HCT116 (cell line): Measurements from ENCODE around the gene BRSK1. TPM values are rescaled to one million over a fixed set of nuclear protein-coding genes. Genes with fewer than 3 reads are reported as not detected.
A peak's percentile ranks its signal among the peaks of the same experiment; 100 is the strongest.

ENCODE experiments used
- ATAC-seq: fragments of 200-7000 bp; cut with Tn5 transposase; 2 replicates; pipeline ENCODE4 v1.9.1; 2020; ENCODE audit warnings: mild to moderate bottlenecking, moderate library complexity
- BruUV-seq: library from RNA; stranded (reverse); fragments of 400-500 nt; replicated peaks from 2 replicates; lab custom pipeline; 2021; lab: Mats Ljungman, UMichigan
- CTCF ChIA-PET: fragments of 300-600 bp; sonication (Branson Sonifier 250); formaldehyde crosslinking; loops from one replicate; lab custom pipeline; 2021; ENCODE audit warnings: antibody characterized with exemption; lab: Charles Lee
- POLR2A ChIA-PET: fragments of 300-600, 350-600 bp; sonication (Branson Sonifier 250); formaldehyde crosslinking; loops from one replicate; lab custom pipeline; 2021; ENCODE audit warnings: antibody characterized with exemption; lab: Charles Lee
- RAD21 ChIA-PET, 2 experiments: fragments of 300-600 bp; sonication (Branson Sonifier 250); formaldehyde crosslinking; loops; one replicate each; lab custom pipeline; 2023; ENCODE audit warnings: low total read pairs in 2 of 2; ENCODE audit not compliant: uncharacterized antibody in 2 of 2, unreplicated experiment in 2 of 2, low non-redundant PET in 1 of 2; lab: Charles Lee
- DNase-seq: peaks from one replicate; pipeline ENCODE4 v3.0.0-alpha.2; 2010; ENCODE audit warnings: low read depth, low spot score
- H2AFZ ChIP-seq: fragments of 200-600 bp; shearing (Covaris generic), sonication (generic); 2 replicates; pipeline ENCODE4 v1.6.1; 2017; ENCODE audit warnings: low read depth, mixed run types, mixed read lengths, antibody characterized with exemption, low read length; ENCODE audit not compliant: poor library complexity, severe bottlenecking
- H3K27ac ChIP-seq: 2 replicates; pipeline ENCODE4 v1.5.1; 2012; ENCODE audit warnings: low read depth, low read length
- H3K27me3 ChIP-seq: fragments of 200-600 bp; sonication (generic); 2 replicates; pipeline ENCODE4 v1.6.1; 2016; ENCODE audit warnings: mixed run types, low read length, mixed read lengths; ENCODE audit not compliant: insufficient read depth
- H3K36me3 ChIP-seq, 2 experiments: fragments of 200-500 bp in 1 of 2; fragments of 200-600 bp in 1 of 2; sonication (Bioruptor generic) in 1 of 2; sonication (generic) in 1 of 2; 2 replicates each; pipeline versions ENCODE4 v1.5.1 to v1.6.1; 2014 to 2016; ENCODE audit warnings: low read length in 2 of 2, inconsistent platforms in 1 of 2, mixed read lengths in 1 of 2, mixed run types in 1 of 2; ENCODE audit not compliant: insufficient read depth in 2 of 2, control insufficient read depth in 1 of 2
- H3K4me1 ChIP-seq, 2 experiments: fragments of 200-600 bp in 1 of 2; sonication (generic) in 1 of 2; 2 replicates each; pipeline versions ENCODE4 v1.5.1 to v1.6.1; 2012 to 2017; ENCODE audit warnings: low read length in 2 of 2, inconsistent platforms in 1 of 2, mild to moderate bottlenecking in 1 of 2, mixed read lengths in 1 of 2, mixed run types in 1 of 2, moderate library complexity in 1 of 2; ENCODE audit not compliant: insufficient read depth in 2 of 2, control insufficient read depth in 1 of 2
- H3K4me2 ChIP-seq: fragments of 200-600 bp; sonication (generic); 2 replicates; pipeline ENCODE4 v1.6.1; 2017; ENCODE audit warnings: mixed run types, low read length, mixed read lengths
- H3K4me3 ChIP-seq, 2 experiments: fragments of 200-600 bp in 1 of 2; sonication (generic) in 1 of 2; replicated peaks in 1 of 2; 2 replicates each; pipeline ENCODE4 v1.5.1; 2011 to 2016; ENCODE audit warnings: low read length in 2 of 2, control low read depth in 1 of 2, low read depth in 1 of 2, mild to moderate bottlenecking in 1 of 2, mixed read lengths in 1 of 2, mixed run types in 1 of 2
- H3K79me2 ChIP-seq: fragments of 200-600 bp; sonication (generic); 2 replicates; pipeline ENCODE4 v1.6.1; 2017; ENCODE audit warnings: mild to moderate bottlenecking, mixed run types, low read length, moderate library complexity, mixed read lengths; ENCODE audit not compliant: insufficient read depth
- H3K9ac ChIP-seq: fragments of 200-600 bp; sonication (generic); 2 replicates; pipeline ENCODE4 v1.6.1; 2016; ENCODE audit warnings: low read length, mixed read lengths
- H3K9me2 ChIP-seq: fragments of 200-600 bp; sonication (generic), shearing (Covaris generic); 2 replicates; pipeline ENCODE4 v1.6.1; 2017; ENCODE audit warnings: mixed run types, mild to moderate bottlenecking, moderate library complexity; ENCODE audit not compliant: insufficient read depth
- H3K9me3 ChIP-seq, 2 experiments: fragments of 200-500 bp in 1 of 2; fragments of 200-600 bp in 1 of 2; sonication (Bioruptor generic) in 1 of 2; sonication (generic) in 1 of 2; 2 replicates each; pipeline ENCODE4 v1.6.1; 2014 to 2017; ENCODE audit warnings: low read length in 2 of 2, mixed read lengths in 2 of 2, inconsistent platforms in 1 of 2, low read depth in 1 of 2, mild to moderate bottlenecking in 1 of 2, mixed run types in 1 of 2, moderate library complexity in 1 of 2; ENCODE audit not compliant: control insufficient read depth in 1 of 2, insufficient read depth in 1 of 2
- H4K20me1 ChIP-seq: fragments of 200-600 bp; sonication (generic), shearing (Covaris generic); 2 replicates; pipeline ENCODE4 v1.6.1; 2017; ENCODE audit warnings: mixed run types, mild to moderate bottlenecking, moderate library complexity; ENCODE audit not compliant: insufficient read depth
- ATF3 ChIP-seq: IDR thresholded peaks from 2 replicates; pipeline ENCODE4 v1.6.1; 2012
- CTCF ChIP-seq, 3 experiments: fragments of 200-600 bp in 1 of 3; sonication (generic) in 1 of 3; IDR thresholded peaks in 2 of 3; conservative IDR thresholded peaks in 1 of 3; 2 replicates each; pipeline ENCODE4 v1.5.1; 2012 to 2017; ENCODE audit warnings: low read depth in 2 of 3, low read length in 2 of 3, antibody characterized with exemption in 1 of 3, borderline replicate concordance in 1 of 3, control low read depth in 1 of 3, mild to moderate bottlenecking in 1 of 3, mixed read lengths in 1 of 3, mixed run types in 1 of 3, moderate library complexity in 1 of 3; ENCODE audit not compliant: insufficient read depth in 1 of 3
- EGR1 ChIP-seq: IDR thresholded peaks from 2 replicates; pipeline ENCODE4 v1.6.1; 2012; ENCODE audit warnings: low read depth
- POLR2A ChIP-seq: IDR thresholded peaks from 2 replicates; pipeline ENCODE4 v1.7.0; 2011; ENCODE audit warnings: borderline replicate concordance; ENCODE audit not compliant: insufficient read depth, insufficient read length; ENCODE audit errors: extremely low read depth
- POLR2AphosphoS5 ChIP-seq: IDR thresholded peaks from 2 replicates; pipeline ENCODE4 v1.6.1; 2011; ENCODE audit warnings: mild to moderate bottlenecking, low read depth, low read length, moderate library complexity
- REST ChIP-seq: IDR thresholded peaks from 2 replicates; pipeline ENCODE4 v1.6.1; 2012; ENCODE audit warnings: low read depth
- SP1 ChIP-seq: IDR thresholded peaks from 2 replicates; pipeline ENCODE4 v1.6.1; 2012; ENCODE audit warnings: low read depth
- TCF7L2 ChIP-seq: IDR thresholded peaks from 2 replicates; pipeline ENCODE4 v1.7.0; 2011; ENCODE audit warnings: borderline replicate concordance, inconsistent platforms; ENCODE audit not compliant: insufficient read depth, insufficient read length; ENCODE audit errors: extremely low read depth
- intact Hi-C: fragments of 100-400 bp; cut with micrococcal nuclease; formaldehyde crosslinking; loops from 2 replicates; pipeline ENCODE4 v1.10.0; 2022
- total RNA-seq: library from RNA; stranded (reverse); gene quantifications from one replicate; pipeline ENCODE4 v1.2.1, GENCODE V29; 2021; ENCODE audit not compliant: unreplicated experiment

The BRSK1 gene
- total RNA-seq, 1 experiment from 2014 or later = 33.3 TPM

GRCh38 chr19:55339105-55339888 lies 55.5 kb downstream of the BRSK1 start, which contains the start of gene KMT5C:
TSS of gene KMT5C (plus strand) at chr19:55339876. CDS start at chr19:55341937, 2,061 bp downstream.
- Histone ChIP-seq H3K4me3 (peak within 1 kb of the TSS; percentile 74 to 83), H3K4me1 (peaks cover 9 to 33% of the 10 kb centered on the region in 2 experiments), H3K9me3 (no peaks in the 10 kb centered on the region), H3K9ac (peak within 1 kb of the TSS; percentile 85), H3K4me2 (peak within 1 kb of the TSS; percentile 98), H3K79me2 (peaks cover 9% of the 10 kb centered on the region; the same call in 1 of the 2 replicates), H3K27ac (peak within 1 kb of the TSS; percentile 92), H3K9me2 (no peaks in the 10 kb centered on the region), H3K27me3 (no peaks in the 10 kb centered on the region), H4K20me1 (no peaks in the 10 kb centered on the region), H3K36me3 (peaks cover 4 to 5% of the 10 kb centered on the region in 2 experiments; a peak in 3 of 4 replicates), H2AFZ (peak within 1 kb of the TSS; percentile 70)
- ChIA-PET RAD21 (interaction anchor here in 1 of 2 experiments (1.3 kb wide), 1 partner anchor 45 kb away, joined by 4 read pairs; the partner anchor contains the start of gene TMEM238), CTCF (interaction anchor here (0.7 to 1.5 kb wide), 6 partner anchors 10 to 198 kb away, joined by 3 to 15 read pairs (median 4); partner anchors contain the start of gene HSPBP1), POLR2A (interaction anchor here (0.6 to 1.6 kb wide), 16 partner anchors 10 to 235 kb away, joined by 3 to 18 read pairs (median 4); partner anchors contain the start of genes HSPBP1, PPP6R1, PTPRH and TMEM238)
- ATAC-seq (peak; percentile 85), DNase-seq (peak; percentile 100)
- intact Hi-C loops = loop anchor here (2.0 kb wide), 1 partner anchor 46 kb away; the partner anchor contains the start of genes RPL28 and TMEM238
- no TSS peak for BruUV-seq
- TF ChIP-seq ATF3 (no peak), CTCF (IDR thresholded peaks at IDR 0.05 in 2 of 3, conservative IDR thresholded peaks at IDR 0.05 in 1 of 3; ENCODE audit: borderline replicate concordance in 1 of 3, insufficient read depth in 1 of 3, low read depth in 2 of 3, low read length in 2 of 3) (0 out of 6 replicates have a peak, but pooled peaks of 1 of the 3 experiments have one; percentile 17), TCF7L2 (peak; percentile 73), POLR2AphosphoS5 (peak; percentile 45), EGR1 (peak; percentile 86), POLR2A (peak; percentile 31), REST (no peak), SP1 (peak; percentile 99)
